OCI-LY1 (cell line): ENCODE data around the gene LPIN1.

Experiments used
- EZH2 ChIP-seq: fragments of 200-600 bp; sonication (generic), shearing (Covaris generic); IDR thresholded peaks from 2 replicates; pipeline ENCODE4 v1.8.0; 2017; ENCODE audit warnings: borderline replicate concordance, mixed run types, mild to moderate bottlenecking, antibody characterized with exemption, low read length, moderate library complexity, mixed read lengths
- TF ChIP-seq, protein P1 (sequence below): fragments of 200-600 bp; sonication (generic), shearing (Covaris generic); IDR thresholded peaks from 2 replicates; pipeline ENCODE4 v1.5.1; 2017; ENCODE audit warnings: mild to moderate bottlenecking, antibody characterized with exemption, low read length, moderate library complexity, mixed read lengths

- TF ChIP-seq, protein P1, sequence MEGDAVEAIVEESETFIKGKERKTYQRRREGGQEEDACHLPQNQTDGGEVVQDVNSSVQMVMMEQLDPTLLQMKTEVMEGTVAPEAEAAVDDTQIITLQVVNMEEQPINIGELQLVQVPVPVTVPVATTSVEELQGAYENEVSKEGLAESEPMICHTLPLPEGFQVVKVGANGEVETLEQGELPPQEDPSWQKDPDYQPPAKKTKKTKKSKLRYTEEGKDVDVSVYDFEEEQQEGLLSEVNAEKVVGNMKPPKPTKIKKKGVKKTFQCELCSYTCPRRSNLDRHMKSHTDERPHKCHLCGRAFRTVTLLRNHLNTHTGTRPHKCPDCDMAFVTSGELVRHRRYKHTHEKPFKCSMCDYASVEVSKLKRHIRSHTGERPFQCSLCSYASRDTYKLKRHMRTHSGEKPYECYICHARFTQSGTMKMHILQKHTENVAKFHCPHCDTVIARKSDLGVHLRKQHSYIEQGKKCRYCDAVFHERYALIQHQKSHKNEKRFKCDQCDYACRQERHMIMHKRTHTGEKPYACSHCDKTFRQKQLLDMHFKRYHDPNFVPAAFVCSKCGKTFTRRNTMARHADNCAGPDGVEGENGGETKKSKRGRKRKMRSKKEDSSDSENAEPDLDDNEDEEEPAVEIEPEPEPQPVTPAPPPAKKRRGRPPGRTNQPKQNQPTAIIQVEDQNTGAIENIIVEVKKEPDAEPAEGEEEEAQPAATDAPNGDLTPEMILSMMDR: no peak
- TF ChIP-seq EZH2: no peak
These were observed 84.4 kb downstream of the LPIN1 start for GRCh38 chr2:11830708-11831301.
